Fibroblast of skin of left biceps (primary cell): ENCODE results near the gene COL8A1.

Source experiments
- DNase-seq, 2 experiments: peaks; one replicate each; pipeline ENCODE4 v3.0.0-alpha.2; 2013; ENCODE audit warnings: low read depth in 2 of 2

Gene COL8A1

GRCh38 chr3:99760031-99760430 is 121.6 kb downstream of the COL8A1 start:
- DNase-seq, result no peak

- peak; percentile 69 to 71 for DNase-seq
Observed at GRCh38 chr3:99760629-99761028, 122.2 kb downstream of the COL8A1 start.

- DNase-seq, result no peak
Observed at GRCh38 chr3:99761415-99762165, 123.2 kb downstream of the COL8A1 start.

GRCh38 chr3:99762901-99763300 is 124.5 kb downstream of the COL8A1 start:
- no peak for DNase-seq

GRCh38 chr3:99764377-99764776 is 126.0 kb downstream of the COL8A1 start:
- no peak for DNase-seq

- peak; percentile 86 to 90 for DNase-seq
Observed at GRCh38 chr3:99765042-99765942, 126.9 kb downstream of the COL8A1 start.

- peak; percentile 84 to 89 for DNase-seq
Observed at GRCh38 chr3:99767291-99767690, 128.9 kb downstream of the COL8A1 start.

- no peak for DNase-seq
Observed at GRCh38 chr3:99768126-99768525, 129.7 kb downstream of the COL8A1 start.

- no peak for DNase-seq
Observed at GRCh38 chr3:99768808-99769501, 130.6 kb downstream of the COL8A1 start.

GRCh38 chr3:99772171-99772570 is 133.8 kb downstream of the COL8A1 start:
- DNase-seq, result no peak

GRCh38 chr3:99772671-99773070 is 134.3 kb downstream of the COL8A1 start:
- no peak for DNase-seq

GRCh38 chr3:99774467-99774866 is 136.1 kb downstream of the COL8A1 start:
- peak; percentile 88 to 90 for DNase-seq

GRCh38 chr3:99776516-99777209 is 138.3 kb downstream of the COL8A1 start:
- DNase-seq, result no peak

- no peak for DNase-seq
Observed at GRCh38 chr3:99777210-99777549, 138.8 kb downstream of the COL8A1 start.

GRCh38 chr3:99777708-99778107 is 139.3 kb downstream of the COL8A1 start:
- DNase-seq, result no peak

GRCh38 chr3:99780749-99781148 is 142.4 kb downstream of the COL8A1 start:
- peak in 1 of 2 experiments; percentile 43 for DNase-seq

- DNase-seq, result no peak
Observed at GRCh38 chr3:99781761-99782160, 143.4 kb downstream of the COL8A1 start.

- DNase-seq, result peak; percentile 93 to 94
Observed at GRCh38 chr3:99783011-99783573, 144.7 kb downstream of the COL8A1 start.

- DNase-seq, result peak in 1 of 2 experiments; percentile 27
Observed at GRCh38 chr3:99789011-99789721, 150.8 kb downstream of the COL8A1 start.

- DNase-seq, result no peak
Observed at GRCh38 chr3:99794485-99794884, 156.1 kb downstream of the COL8A1 start.

GRCh38 chr3:99795573-99795972 is 157.2 kb downstream of the COL8A1 start:
- DNase-seq, result no peak
